KBM-7 (cell line): ENCODE measurements around the gene HTT.

ENCODE experiments used
- DNase-seq: peaks from one replicate; pipeline ENCODE4 v3.0.0-alpha.2; 2015
- in situ Hi-C: fragments of 300-500 bp; cut with MboI; formaldehyde crosslinking; loops from 2 replicates; pipeline ENCODE4 v1.14.3; 2020; ENCODE audit warnings: low sequenced_read_pairs, low pct_unique_long_range_greater_than_20kb, mixed read lengths

HTT gene

GRCh38 chr4:3207531-3208037 lies 133.1 kb downstream of the HTT start:
- DNase-seq, result no peak
- in situ Hi-C loops, result no loop called here

GRCh38 chr4:3208826-3209225 lies 134.3 kb downstream of the HTT start:
- in situ Hi-C loops, result no loop called here
- DNase-seq, result no peak

GRCh38 chr4:3209551-3210325 lies 135.3 kb downstream of the HTT start:
- in situ Hi-C loops, result no loop called here
- no peak for DNase-seq

GRCh38 chr4:3210467-3210866 lies 136.0 kb downstream of the HTT start:
- no peak for DNase-seq
- in situ Hi-C loops, result no loop called here

- in situ Hi-C loops, result no loop called here
- DNase-seq, result no peak
Observed at GRCh38 chr4:3211866-3212265, 137.4 kb downstream of the HTT start.

- in situ Hi-C loops, result no loop called here
Observed at GRCh38 chr4:3212391-3213105, 138.1 kb downstream of the HTT start.

GRCh38 chr4:3213106-3213425 lies 138.6 kb downstream of the HTT start:
- in situ Hi-C loops, result no loop called here
- no peak for DNase-seq

More at GRCh38 chr4:3212391-3213105, 138.1 kb downstream of the HTT start:
- no peak for DNase-seq

GRCh38 chr4:3213661-3214250 lies 139.3 kb downstream of the HTT start:
- in situ Hi-C loops, result no loop called here

GRCh38 chr4:3215256-3215655 lies 140.8 kb downstream of the HTT start:
- DNase-seq, result no peak
- in situ Hi-C loops, result no loop called here

More at GRCh38 chr4:3213661-3214250, 139.3 kb downstream of the HTT start:
- DNase-seq, result no peak

GRCh38 chr4:3215733-3216132 lies 141.3 kb downstream of the HTT start:
- no peak for DNase-seq
- in situ Hi-C loops, result no loop called here

- no peak for DNase-seq
- in situ Hi-C loops, result no loop called here
Observed at GRCh38 chr4:3217266-3217665, 142.8 kb downstream of the HTT start.

GRCh38 chr4:3217771-3218170 lies 143.3 kb downstream of the HTT start:
- no peak for DNase-seq
- in situ Hi-C loops, result no loop called here

GRCh38 chr4:3218824-3219760 lies 144.6 kb downstream of the HTT start:
- DNase-seq, result no peak
- in situ Hi-C loops, result no loop called here

- DNase-seq, result no peak
- in situ Hi-C loops, result no loop called here
Observed at GRCh38 chr4:3219761-3220475, 145.4 kb downstream of the HTT start.

GRCh38 chr4:3220476-3221183 lies 146.1 kb downstream of the HTT start:
- no peak for DNase-seq
- in situ Hi-C loops, result no loop called here

GRCh38 chr4:3221184-3221494 lies 146.7 kb downstream of the HTT start:
- DNase-seq, result no peak
- in situ Hi-C loops, result no loop called here

- DNase-seq, result no peak
- in situ Hi-C loops, result no loop called here
Observed at GRCh38 chr4:3221996-3222395, 147.5 kb downstream of the HTT start.

- DNase-seq, result no peak
- in situ Hi-C loops, result no loop called here
Observed at GRCh38 chr4:3223346-3223745, 148.9 kb downstream of the HTT start.
